Upper lobe of left lung (tissue), 6 donors: ENCODE results near the gene MICALL1. TPM values are rescaled to one million over a fixed set of nuclear protein-coding genes. Genes with fewer than 3 reads are reported as not detected.

Source experiments
- ATAC-seq, 2 donors: fragments of 200-7000 bp; cut with Tn5 transposase; one replicate each; pipeline ENCODE4 v1.9.1; 2022; ENCODE audit warnings: mild to moderate bottlenecking in 2 of 2, moderate library complexity in 2 of 2; ENCODE audit not compliant: low FRiP score in 2 of 2
- DNase-seq, 2 donors: peaks; one replicate each; pipeline ENCODE4 v3.0.0-alpha.2; 2019 to 2020
- H3K27ac ChIP-seq, 4 donors: fragments of 200-600 bp; sonication (generic); one replicate each; pipeline ENCODE4 v1.5.1; 2016 to 2019
- H3K27me3 ChIP-seq, 4 donors: fragments of 200-600 bp; sonication (generic); one replicate each; pipeline ENCODE4 v1.5.1; 2017 to 2019
- H3K36me3 ChIP-seq, 4 donors: fragments of 200-600 bp; sonication (generic); one replicate each; pipeline ENCODE4 v1.5.1; 2016 to 2019
- H3K4me1 ChIP-seq, 4 donors: fragments of 200-600 bp; sonication (generic); one replicate each; pipeline ENCODE4 v1.5.1; 2018 to 2019
- H3K4me3 ChIP-seq, 4 donors: fragments of 200-600 bp; sonication (generic); one replicate each; pipeline ENCODE4 v1.5.1; 2017 to 2019; ENCODE audit warnings: mild to moderate bottlenecking in 2 of 4, moderate library complexity in 1 of 4
- H3K9me3 ChIP-seq, 4 donors: fragments of 200-600 bp; sonication (generic); one replicate each; pipeline ENCODE4 v1.5.1; 2018 to 2019
- EP300 ChIP-seq, 4 donors: sonication (generic); formaldehyde crosslinking; IDR thresholded peaks; one replicate each; pipeline ENCODE4 v1.5.1; 2017; ENCODE audit warnings: antibody characterized with exemption in 4 of 4, control low read depth in 2 of 4
- POLR2A ChIP-seq, 4 donors: fragments of 450-650 bp; IDR thresholded peaks; one replicate each; pipeline ENCODE4 v1.5.1; 2016 to 2017; ENCODE audit warnings: antibody characterized with exemption in 4 of 4, mild to moderate bottlenecking in 2 of 4
- POLR2AphosphoS5 ChIP-seq, 2 donors: sonication (generic); formaldehyde crosslinking; IDR thresholded peaks; one replicate each; pipeline ENCODE4 v1.5.1; 2017; ENCODE audit warnings: antibody characterized with exemption in 2 of 2
- WGBS, 2 donors: methylation state at CpG; one replicate each; pipeline ENCODE4 v1.1.5; 2017 to 2018; 5-methylcytosine and 5-hydroxymethylcytosine counted together
- total RNA-seq, 6 donors: library from RNA; depleted of rRNA in 4 of 6; stranded (reverse); fragments of >200 nt in 4 of 6; gene quantifications; one replicate each; pipeline versions ENCODE4 v1.1.0 to v1.2.1, GENCODE V29; 2016 to 2021
- TF ChIP-seq, protein P1 (sequence below), 6 experiments: fragments of 450-650 bp in 4 of 6; fragments of 200-600 bp in 2 of 6; sonication (generic) in 2 of 6; IDR thresholded peaks; one replicate each; pipeline ENCODE4 v1.5.1; 2016 to 2019; ENCODE audit warnings: antibody characterized with exemption in 6 of 6
- donor health status: DM: no; HTN: no; CAD: no; lungs with moderate emphysema.
- donor health status: DM: no; HTN: yes; CAD: no; lungs with severe emphysema.

Gene MICALL1
- total RNA-seq, 6 donors from 2014 or later: 24.3 to 47.1 (median 37.3) TPM

DNA sequence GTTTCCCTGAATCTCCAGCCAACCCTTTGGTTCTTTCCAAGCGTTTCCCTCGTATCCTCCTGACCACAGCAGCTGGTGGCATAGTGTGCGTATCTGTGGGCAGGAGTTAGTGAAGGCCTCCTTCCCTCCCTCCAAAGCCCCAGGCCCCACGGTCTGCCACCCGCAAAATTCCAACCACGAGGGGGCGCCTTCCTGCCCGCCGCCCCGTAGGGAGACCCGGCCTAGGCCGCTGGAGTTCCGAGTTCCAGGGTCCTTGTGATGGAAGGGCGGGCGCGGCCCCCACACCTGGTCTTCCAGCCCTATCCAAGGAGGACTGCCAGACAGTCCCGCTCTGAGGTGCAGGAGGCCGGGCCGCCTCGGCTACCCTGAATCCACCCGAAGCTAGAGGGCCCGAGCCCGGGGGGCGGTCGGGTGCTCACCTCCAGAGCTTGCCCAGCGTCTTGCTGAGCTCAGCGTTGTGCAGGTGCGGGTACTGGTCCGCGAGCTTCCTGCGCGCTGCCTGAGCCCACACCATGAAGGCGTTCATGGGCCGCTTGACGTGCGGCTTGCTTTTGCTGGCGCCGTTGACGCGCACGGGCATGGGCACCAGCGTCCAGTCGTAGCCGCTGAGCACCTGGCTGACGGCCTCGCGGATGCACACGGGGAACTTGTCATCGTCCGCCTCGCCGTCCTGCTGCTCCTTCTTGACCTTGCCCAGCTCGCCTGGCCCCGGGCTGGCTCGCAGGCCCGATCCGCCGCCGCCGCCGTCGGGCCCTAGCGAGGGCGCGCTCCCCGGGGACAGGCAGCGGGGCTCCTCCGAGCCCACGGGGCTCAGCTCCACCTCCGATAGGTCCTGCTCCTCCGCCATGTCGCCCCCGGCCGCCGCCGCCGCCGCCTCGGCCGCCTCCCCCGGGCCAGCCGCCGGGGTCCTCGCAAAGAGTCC is 77.1 kb downstream of the MICALL1 start:
- 77 to 80% methylated on average over 34 to 74 of the region's 84 CpGs for WGBS, 2 donors
- Histone ChIP-seq H3K9me3 (no peaks in the 10 kb centered on the region), H3K4me1 (no peaks in the 10 kb centered on the region), H3K27me3 (no peaks in the 10 kb centered on the region), H3K27ac (no peak overlapping the region), H3K36me3 (peaks cover 0 to 4% (median 2%) of the 10 kb centered on the region in 4 donors), H3K4me3 (no peak overlapping the region)
- ATAC-seq (no peak), DNase-seq (peak in 1 of 2 donors; percentile 83)
- no peak for TF ChIP-seq POLR2AphosphoS5 (IDR thresholded peaks at IDR 0.05)
- TF ChIP-seq, protein P1, sequence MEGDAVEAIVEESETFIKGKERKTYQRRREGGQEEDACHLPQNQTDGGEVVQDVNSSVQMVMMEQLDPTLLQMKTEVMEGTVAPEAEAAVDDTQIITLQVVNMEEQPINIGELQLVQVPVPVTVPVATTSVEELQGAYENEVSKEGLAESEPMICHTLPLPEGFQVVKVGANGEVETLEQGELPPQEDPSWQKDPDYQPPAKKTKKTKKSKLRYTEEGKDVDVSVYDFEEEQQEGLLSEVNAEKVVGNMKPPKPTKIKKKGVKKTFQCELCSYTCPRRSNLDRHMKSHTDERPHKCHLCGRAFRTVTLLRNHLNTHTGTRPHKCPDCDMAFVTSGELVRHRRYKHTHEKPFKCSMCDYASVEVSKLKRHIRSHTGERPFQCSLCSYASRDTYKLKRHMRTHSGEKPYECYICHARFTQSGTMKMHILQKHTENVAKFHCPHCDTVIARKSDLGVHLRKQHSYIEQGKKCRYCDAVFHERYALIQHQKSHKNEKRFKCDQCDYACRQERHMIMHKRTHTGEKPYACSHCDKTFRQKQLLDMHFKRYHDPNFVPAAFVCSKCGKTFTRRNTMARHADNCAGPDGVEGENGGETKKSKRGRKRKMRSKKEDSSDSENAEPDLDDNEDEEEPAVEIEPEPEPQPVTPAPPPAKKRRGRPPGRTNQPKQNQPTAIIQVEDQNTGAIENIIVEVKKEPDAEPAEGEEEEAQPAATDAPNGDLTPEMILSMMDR (IDR thresholded peaks at IDR 0.05): no peak
- no peak for TF ChIP-seq POLR2A (IDR thresholded peaks at IDR 0.05)
- no peak for TF ChIP-seq EP300 (IDR thresholded peaks at IDR 0.05)

DNA sequence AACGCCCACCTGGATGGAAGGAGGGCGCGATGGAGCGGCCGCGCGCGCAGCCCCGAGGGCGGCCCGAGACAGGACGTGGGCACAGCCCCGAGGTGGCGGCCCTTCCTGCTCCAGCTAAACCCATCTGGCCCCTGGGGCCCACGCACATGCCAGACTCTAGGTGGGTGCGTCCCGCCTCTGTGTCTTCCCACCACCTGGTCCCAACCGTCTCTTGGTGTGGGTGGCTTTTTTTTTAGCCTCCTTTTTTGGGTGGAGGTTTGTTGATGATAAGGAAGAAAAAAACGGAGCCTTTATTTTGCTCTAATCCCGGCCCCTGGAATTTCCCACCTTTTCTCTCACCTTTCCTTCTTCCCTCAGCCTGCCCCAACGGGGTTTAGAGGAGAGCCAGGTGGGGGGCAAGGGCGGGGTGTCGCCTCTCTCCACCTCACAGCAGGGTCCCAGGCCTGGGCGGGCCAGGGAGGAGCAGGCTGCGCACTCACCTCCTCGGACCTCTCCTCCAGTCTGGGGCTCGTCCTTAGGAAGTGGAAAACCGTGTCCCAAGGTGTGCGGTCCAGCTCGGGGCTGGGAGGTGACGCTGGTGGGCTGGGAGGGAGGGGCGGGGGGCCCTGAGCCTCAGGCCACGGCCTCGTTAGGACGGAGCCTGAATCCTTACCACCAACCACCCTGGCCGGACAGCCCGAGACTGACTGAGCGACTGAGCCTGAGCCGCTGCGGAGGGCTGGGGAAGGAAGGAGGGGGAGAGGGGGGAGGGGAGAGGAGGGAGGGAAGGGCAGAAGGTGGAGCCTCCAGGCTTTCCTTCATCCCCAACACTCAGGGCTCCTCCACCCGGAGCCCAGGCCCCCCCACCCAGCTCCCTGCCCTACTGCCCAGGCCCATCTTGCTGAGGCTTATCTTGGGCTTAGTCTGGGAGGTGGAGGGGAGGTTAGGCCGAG is 78.0 kb downstream of the MICALL1 start, which contains the start of gene SOX10:
SOX10 (minus strand) TSS at position 696 of the 932 bp plus-strand sequence. CDS start 771 bp downstream, outside the sequence.
- no peak within 1 kb of the TSS for H3K27ac ChIP-seq
- H3K36me3 ChIP-seq: peaks cover 0 to 4% (median 2%) of the 10 kb centered on the region in 4 donors
- no peaks in the 10 kb centered on the region for H3K4me1 ChIP-seq
- DNase-seq: no peak
- 87 to 89% methylated on average over 20 to 42 of the region's 42 CpGs for WGBS, 2 donors
- no peak for TF ChIP-seq POLR2A (IDR thresholded peaks at IDR 0.05)
- no peak for TF ChIP-seq POLR2AphosphoS5 (IDR thresholded peaks at IDR 0.05)
- TF ChIP-seq, protein P1 (IDR thresholded peaks at IDR 0.05): no peak
- no peak for TF ChIP-seq EP300 (IDR thresholded peaks at IDR 0.05)
- no peak for ATAC-seq
- H3K27me3 ChIP-seq: no peaks in the 10 kb centered on the region
- H3K9me3 ChIP-seq: no peaks in the 10 kb centered on the region
- no peak within 1 kb of the TSS for H3K4me3 ChIP-seq

DNA sequence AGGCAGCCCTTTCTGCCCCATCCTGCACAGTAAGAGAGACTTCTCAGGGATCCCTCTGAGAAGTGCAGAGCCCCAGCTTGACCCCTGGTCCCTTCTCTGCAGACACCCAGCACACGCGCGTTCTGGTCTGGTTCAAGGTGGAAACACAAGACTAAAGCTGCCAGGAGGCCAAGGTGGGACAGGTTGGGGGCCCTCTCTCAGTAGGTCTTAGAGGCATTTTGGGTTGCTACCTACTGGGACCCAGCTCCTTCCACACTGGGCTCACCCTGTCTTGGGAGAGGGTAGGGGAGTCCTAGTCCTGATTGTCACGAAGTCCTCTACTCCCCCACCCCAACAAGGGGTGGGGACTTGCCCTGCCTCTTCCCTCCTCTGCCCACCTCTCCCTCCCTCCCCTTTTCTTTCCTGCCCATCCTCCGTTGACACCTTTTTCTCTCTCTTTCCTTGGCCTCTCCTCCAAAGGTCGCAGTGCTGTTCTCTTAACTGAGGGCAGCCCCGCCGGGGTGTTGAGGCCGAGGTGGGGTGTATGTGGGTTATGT is 79.0 kb downstream of the MICALL1 start:
- 89 to 91% methylated on average over 9 of the region's 9 CpGs for WGBS, 2 donors
- Histone ChIP-seq H3K27ac (no peak overlapping the region), H3K4me3 (no peak overlapping the region), H3K36me3 (peaks cover 0 to 4% (median 2%) of the 10 kb centered on the region in 4 donors), H3K4me1 (peaks cover 0 to 2% (median 0%) of the 10 kb centered on the region in 4 donors), H3K27me3 (no peaks in the 10 kb centered on the region), H3K9me3 (no peaks in the 10 kb centered on the region)
- ATAC-seq (no peak), DNase-seq (no peak)
- TF ChIP-seq POLR2A (IDR thresholded peaks at IDR 0.05) (no peak), POLR2AphosphoS5 (IDR thresholded peaks at IDR 0.05) (no peak), EP300 (IDR thresholded peaks at IDR 0.05) (no peak)
- TF ChIP-seq, protein P1 (IDR thresholded peaks at IDR 0.05): no peak

DNA sequence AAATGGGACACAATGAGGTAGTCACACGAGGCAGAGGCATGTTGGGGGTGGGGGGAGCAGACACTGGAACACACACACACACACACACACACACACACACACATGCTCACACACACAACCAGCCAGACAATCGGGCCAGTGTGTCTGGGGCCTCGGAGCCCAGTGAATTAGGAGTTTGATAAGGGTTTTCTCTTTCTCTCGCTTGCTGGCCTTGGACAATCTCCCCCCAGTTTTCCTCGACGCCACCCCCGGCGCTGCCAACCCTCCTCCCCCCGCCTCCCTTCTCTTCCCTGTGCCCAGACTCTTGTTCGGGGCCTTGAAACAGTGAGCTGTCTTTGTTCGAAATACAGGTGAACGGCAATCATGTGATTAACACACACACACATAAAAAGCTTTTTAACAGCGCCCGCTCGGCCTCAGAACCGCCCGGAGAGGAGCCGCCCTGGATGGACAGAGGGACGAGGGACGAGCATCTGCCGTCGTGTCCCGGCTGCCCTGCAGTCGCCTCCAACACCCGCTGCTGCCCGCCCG is 79.7 kb downstream of the MICALL1 start:
- DNase-seq (peak in 1 of 2 donors; percentile 77), ATAC-seq (no peak)
- Histone ChIP-seq H3K27me3 (no peaks in the 10 kb centered on the region), H3K27ac (no peak overlapping the region), H3K4me1 (peaks cover 0 to 6% (median 0%) of the 10 kb centered on the region in 4 donors), H3K9me3 (no peaks in the 10 kb centered on the region), H3K36me3 (peaks cover 0 to 4% (median 2%) of the 10 kb centered on the region in 4 donors), H3K4me3 (no peak overlapping the region)
- 85 to 89% methylated on average over 27 of the region's 27 CpGs for WGBS, 2 donors
- no peak for TF ChIP-seq POLR2AphosphoS5 (IDR thresholded peaks at IDR 0.05)
- TF ChIP-seq, protein P1 (IDR thresholded peaks at IDR 0.05): no peak
- no peak for TF ChIP-seq POLR2A (IDR thresholded peaks at IDR 0.05)
- TF ChIP-seq EP300 (IDR thresholded peaks at IDR 0.05): no peak
